HL-60 (cell line): Measurements from ENCODE around the gene GRM5.

ENCODE experiments used
- CTCF ChIP-seq: IDR thresholded peaks from one replicate; pipeline ENCODE4 v1.5.1; 2011; ENCODE audit warnings: low read length, control low read depth, inconsistent platforms; ENCODE audit not compliant: insufficient read depth
- POLR2AphosphoS5 ChIP-seq: IDR thresholded peaks from 2 replicates; pipeline ENCODE4 v1.6.1; 2012; ENCODE audit warnings: low read depth

- no peak for TF ChIP-seq POLR2AphosphoS5
- TF ChIP-seq CTCF, result no peak
Observed at GRCh38 chr11:88491674-88492073, 574.1 kb downstream of the GRM5 start.
